GM21619 (cell line): ENCODE data around the gene TJP2.

ENCODE experiments used
- ATAC-seq: cut with Tn5 transposase; IDR thresholded peaks from one replicate; pipeline ENCODE4 v1.9.1; 2021; ENCODE audit not compliant: unreplicated experiment

TJP2 gene

GRCh38 chr9:69190086-69190862 is 16.2 kb downstream of the TJP2 start:
- ATAC-seq: peak; percentile 65

- ATAC-seq: no peak
These were observed 16.7 kb downstream of the TJP2 start for GRCh38 chr9:69190863-69191181.

GRCh38 chr9:69191231-69191630 is 17.2 kb downstream of the TJP2 start:
- no peak for ATAC-seq

- ATAC-seq: no peak
These were observed 18.1 kb downstream of the TJP2 start for GRCh38 chr9:69192214-69192613.

- ATAC-seq: no peak
These were observed 19.6 kb downstream of the TJP2 start for GRCh38 chr9:69193685-69194032.

- ATAC-seq: no peak
These were observed 20.8 kb downstream of the TJP2 start for GRCh38 chr9:69194702-69195418.

- no peak for ATAC-seq
These were observed 21.6 kb downstream of the TJP2 start for GRCh38 chr9:69195668-69196067.

GRCh38 chr9:69197687-69198086 is 23.6 kb downstream of the TJP2 start:
- no peak for ATAC-seq

- no peak for ATAC-seq
These were observed 24.6 kb downstream of the TJP2 start for GRCh38 chr9:69198521-69199220.

- ATAC-seq: no peak
These were observed 25.8 kb downstream of the TJP2 start for GRCh38 chr9:69199769-69200470.

GRCh38 chr9:69202556-69202955 is 28.5 kb downstream of the TJP2 start:
- no peak for ATAC-seq

GRCh38 chr9:69204326-69204725 is 30.2 kb downstream of the TJP2 start:
- ATAC-seq: no peak

- ATAC-seq: no peak
These were observed 30.8 kb downstream of the TJP2 start for GRCh38 chr9:69204849-69205248.

- no peak for ATAC-seq
These were observed 32.0 kb downstream of the TJP2 start for GRCh38 chr9:69206047-69206446.

GRCh38 chr9:69207503-69207902 is 33.4 kb downstream of the TJP2 start:
- no peak for ATAC-seq

- ATAC-seq: no peak
These were observed 37.5 kb downstream of the TJP2 start for GRCh38 chr9:69211424-69212036.

GRCh38 chr9:69213647-69214046 is 39.6 kb downstream of the TJP2 start:
- ATAC-seq: no peak

GRCh38 chr9:69214939-69215338 is 40.9 kb downstream of the TJP2 start:
- no peak for ATAC-seq

- ATAC-seq: no peak
These were observed 41.9 kb downstream of the TJP2 start for GRCh38 chr9:69215774-69216485.

GRCh38 chr9:69218166-69218565 is 44.1 kb downstream of the TJP2 start:
- no peak for ATAC-seq
